Activated CD4-positive, alpha-beta memory T cell treated with anti-CD3 and anti-CD28 coated beads, Interleukin-2, amount 10 ng/mL, durations not matched to agents 7 days and 5 days (primary cell): ENCODE measurements around the gene PNO1. TPM values are rescaled to one million over a fixed set of nuclear protein-coding genes. Genes with fewer than 3 reads are reported as not detected.

Experiments
- CTCF ChIA-PET: fragments of 350-600 bp; sonication (Branson Sonifier 250); formaldehyde crosslinking; loops from one replicate; lab custom pipeline; 2021; ENCODE audit warnings: antibody characterized with exemption, inconsistent platforms; lab: Charles Lee
- POLR2A ChIA-PET: fragments of 350-600 bp; sonication (Branson Sonifier 250); formaldehyde crosslinking; loops from one replicate; lab custom pipeline; 2021; ENCODE audit warnings: antibody characterized with exemption; lab: Charles Lee
- DNase-seq: peaks from one replicate; pipeline ENCODE4 v3.0.0-alpha.2; 2020
- H3K27ac Mint-ChIP-seq: one replicate; pipeline ENCODE4 v1.8.0; 2021; ENCODE audit warnings: mild to moderate bottlenecking, mixed read lengths
- H3K27me3 Mint-ChIP-seq: one replicate; pipeline ENCODE4 v1.8.0; 2021; ENCODE audit warnings: mixed read lengths
- H3K36me3 Mint-ChIP-seq: one replicate; pipeline ENCODE4 v1.8.0; 2021; ENCODE audit warnings: low read depth, mixed read lengths
- H3K4me1 Mint-ChIP-seq: one replicate; pipeline ENCODE4 v1.8.0; 2021; ENCODE audit warnings: mixed read lengths
- H3K4me3 Mint-ChIP-seq: one replicate; pipeline ENCODE4 v1.8.0; 2021; ENCODE audit warnings: mild to moderate bottlenecking, mixed read lengths
- H3K9me3 Mint-ChIP-seq: one replicate; pipeline ENCODE4 v1.8.0; 2021; ENCODE audit warnings: mixed read lengths
- total RNA-seq, 2 experiments: library from RNA; stranded (reverse); gene quantifications; one replicate each; pipeline ENCODE4 v1.2.3, GENCODE V29; 2021

Gene PNO1
- total RNA-seq, 2 experiments from 2014 or later: 8.0 to 8.5 TPM

DNA sequence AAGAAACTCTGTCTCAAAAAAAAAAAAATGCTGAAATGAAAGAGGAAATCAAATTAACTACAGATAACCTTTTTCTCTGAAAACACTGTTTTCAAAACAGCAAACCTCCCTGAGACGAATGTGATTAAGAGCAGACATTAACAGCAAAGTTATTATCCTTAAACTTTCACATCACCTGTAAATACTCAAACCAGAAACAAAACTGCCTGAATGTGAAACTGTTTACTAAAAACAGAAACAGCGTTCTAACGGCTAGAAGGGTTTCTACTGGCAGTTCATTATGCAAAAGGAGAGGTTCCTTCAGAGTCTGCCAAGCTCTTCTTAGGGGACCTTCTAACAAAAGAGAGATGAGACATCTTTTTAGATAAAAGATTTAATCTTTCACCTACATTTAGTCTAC, 45.9 kb downstream of the PNO1 start:
- DNase-seq: no peak

GRCh38 chr2:68206793-68207192, 49.1 kb downstream of the PNO1 start:
- Mint-ChIP-seq H3K27ac (no peak overlapping the region), H3K4me1 (peaks cover 52% of the 10 kb centered on the region), H3K9me3 (no peaks in the 10 kb centered on the region), H3K36me3 (peaks cover 23% of the 10 kb centered on the region), H3K4me3 (no peak overlapping the region), H3K27me3 (no peaks in the 10 kb centered on the region)
- ChIA-PET CTCF (interaction anchor here (0.7 to 2.3 kb wide), 6 partner anchors 11 to 99 kb away, joined by 3 to 8 read pairs (median 3); no protein-coding TSS in a partner anchor), POLR2A (interaction anchor here (1.8 kb wide), 1 partner anchor 47 kb away, joined by 13 read pairs; the partner anchor contains the start of gene PPP3R1)
- no peak for DNase-seq

More for the DNA sequence above, 45.9 kb downstream of the PNO1 start:
- peaks cover 70% of the 10 kb centered on the region for H3K4me1 Mint-ChIP-seq
- H3K4me3 Mint-ChIP-seq: peak overlapping the region; percentile 66
- ChIA-PET POLR2A (interaction anchor here (0.6 to 2.1 kb wide), 4 partner anchors 14 to 116 kb away, joined by 3 to 9 read pairs (median 3); partner anchors contain the start of genes CNRIP1 and PPP3R1), CTCF (interaction anchor here (0.8 to 1.9 kb wide), 4 partner anchors 8 to 46 kb away, joined by 3 to 8 read pairs (median 4); no protein-coding TSS in a partner anchor)
- H3K27ac Mint-ChIP-seq: peak overlapping the region; percentile 86
- H3K9me3 Mint-ChIP-seq: no peaks in the 10 kb centered on the region
- peaks cover 17% of the 10 kb centered on the region for H3K36me3 Mint-ChIP-seq
- H3K27me3 Mint-ChIP-seq: no peaks in the 10 kb centered on the region

GRCh38 chr2:68214381-68214780, 56.7 kb downstream of the PNO1 start:
- Mint-ChIP-seq H3K4me1 (peaks cover 25% of the 10 kb centered on the region), H3K27me3 (no peaks in the 10 kb centered on the region), H3K4me3 (no peak overlapping the region), H3K9me3 (no peaks in the 10 kb centered on the region), H3K36me3 (peaks cover 47% of the 10 kb centered on the region), H3K27ac (no peak overlapping the region)
- no peak for DNase-seq
- CTCF ChIA-PET: no interaction called here
- POLR2A ChIA-PET: no interaction called here

DNA sequence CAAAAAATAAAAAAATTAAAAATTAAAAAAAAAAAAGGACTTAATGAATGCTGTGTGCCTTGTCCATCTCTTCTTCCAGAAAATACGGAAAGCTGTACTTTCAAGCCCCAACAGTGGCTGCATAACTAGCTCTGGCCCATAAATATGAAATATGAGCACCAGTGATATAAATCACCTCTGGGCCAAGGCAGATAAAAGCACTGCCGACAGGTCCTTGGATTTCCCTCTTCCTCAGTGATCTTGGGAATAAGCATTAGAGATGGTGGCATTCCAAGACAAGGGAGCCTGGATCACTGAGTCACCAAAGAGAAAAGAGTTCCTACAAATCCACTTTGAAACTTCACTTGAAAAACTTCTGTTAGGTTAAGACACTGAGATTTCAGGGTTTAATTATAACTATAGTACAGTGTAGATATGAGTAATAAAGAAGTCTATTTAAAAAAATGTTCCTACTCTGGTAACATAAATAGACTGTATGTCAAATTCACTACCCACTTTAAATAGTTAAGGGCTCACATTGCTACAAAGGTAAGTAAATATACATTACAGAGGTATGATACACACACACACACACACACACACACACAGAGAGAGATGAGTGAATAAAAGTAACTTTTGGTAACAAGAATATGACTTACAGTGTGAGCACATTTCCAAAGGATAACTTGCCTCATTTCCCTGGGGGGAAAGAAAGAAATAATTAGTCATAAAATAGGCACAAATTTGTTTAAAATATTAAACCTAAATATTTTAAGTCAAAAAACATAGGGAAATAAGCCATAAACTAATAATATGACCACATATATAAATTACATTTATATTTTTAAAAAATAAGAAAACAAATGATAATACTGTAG, 59.0 kb downstream of the PNO1 start:
- H3K4me3 Mint-ChIP-seq: no peak overlapping the region
- ChIA-PET CTCF (interaction anchor here (1.0 to 1.4 kb wide), 4 partner anchors 7 to 76 kb away, joined by 3 to 6 read pairs (median 4); no protein-coding TSS in a partner anchor), POLR2A (interaction anchor here (1.0 to 1.4 kb wide), 2 partner anchors 9 to 13 kb away, joined by 3 to 4 read pairs; no protein-coding TSS in a partner anchor)
- H3K9me3 Mint-ChIP-seq: no peaks in the 10 kb centered on the region
- peaks cover 56% of the 10 kb centered on the region for H3K36me3 Mint-ChIP-seq
- no peaks in the 10 kb centered on the region for H3K27me3 Mint-ChIP-seq
- H3K4me1 Mint-ChIP-seq: peaks cover 31% of the 10 kb centered on the region
- no peak overlapping the region for H3K27ac Mint-ChIP-seq
- no peak for DNase-seq

- POLR2A ChIA-PET: interaction anchor here (1.0 to 1.4 kb wide), 2 partner anchors 10 to 14 kb away, joined by 3 to 4 read pairs; no protein-coding TSS in a partner anchor
- Mint-ChIP-seq H3K9me3 (no peaks in the 10 kb centered on the region), H3K4me1 (peaks cover 36% of the 10 kb centered on the region), H3K27ac (no peak overlapping the region), H3K36me3 (peaks cover 55% of the 10 kb centered on the region), H3K27me3 (no peaks in the 10 kb centered on the region), H3K4me3 (no peak overlapping the region)
- CTCF ChIA-PET: interaction anchor here (1.0 to 1.4 kb wide), 2 partner anchors 11 to 21 kb away, joined by 3 to 4 read pairs; no protein-coding TSS in a partner anchor
- no peak for DNase-seq
Measured at GRCh38 chr2:68217729-68218128, 60.0 kb downstream of the PNO1 start.

DNA sequence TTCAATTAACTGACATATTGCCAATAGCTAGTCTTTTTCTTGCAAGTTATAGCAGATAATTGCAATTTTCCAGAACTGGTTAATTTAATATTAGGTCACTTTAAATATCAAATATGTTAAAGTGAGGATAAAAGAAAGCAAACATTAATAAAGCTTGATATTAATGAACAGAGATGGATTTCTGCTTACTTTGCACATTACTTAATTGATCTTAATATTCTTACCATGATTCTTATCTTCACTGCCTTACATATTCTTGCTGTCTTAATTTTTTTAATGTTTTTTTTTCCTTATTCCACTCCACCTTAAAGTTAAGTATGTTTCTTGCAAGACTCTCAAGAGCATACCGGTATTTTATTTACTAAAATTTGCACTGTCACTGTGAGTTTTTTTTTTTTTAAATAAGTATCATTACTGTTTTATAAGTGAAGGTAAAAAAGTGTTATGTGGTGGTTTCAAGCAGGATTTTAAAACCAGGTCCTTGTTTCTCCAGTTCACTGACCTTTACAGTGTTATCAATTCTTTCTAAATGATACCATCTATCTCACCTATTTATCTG, 60.7 kb downstream of the PNO1 start:
- Mint-ChIP-seq H3K4me3 (no peak overlapping the region), H3K36me3 (peaks cover 48% of the 10 kb centered on the region), H3K9me3 (no peaks in the 10 kb centered on the region), H3K27me3 (no peaks in the 10 kb centered on the region), H3K4me1 (peaks cover 37% of the 10 kb centered on the region), H3K27ac (no peak overlapping the region)
- ChIA-PET POLR2A (interaction anchor here (1.4 kb wide), 1 partner anchor 15 kb away, joined by 3 read pairs; no protein-coding TSS in a partner anchor), CTCF (interaction anchor here (1.4 kb wide), 1 partner anchor 11 kb away, joined by 3 read pairs; no protein-coding TSS in a partner anchor)
- no peak for DNase-seq

- Mint-ChIP-seq H3K4me1 (peaks cover 48% of the 10 kb centered on the region), H3K27me3 (no peaks in the 10 kb centered on the region), H3K4me3 (no peak overlapping the region), H3K36me3 (peaks cover 24% of the 10 kb centered on the region), H3K9me3 (no peaks in the 10 kb centered on the region), H3K27ac (no peak overlapping the region)
- DNase-seq: no peak
- POLR2A ChIA-PET: interaction anchor here (1.4 kb wide), 1 partner anchor 31 kb away, joined by 4 read pairs; the partner anchor contains the start of gene PPP3R1
- CTCF ChIA-PET: no interaction called here
Measured at GRCh38 chr2:68222287-68222686, 64.6 kb downstream of the PNO1 start.

DNA sequence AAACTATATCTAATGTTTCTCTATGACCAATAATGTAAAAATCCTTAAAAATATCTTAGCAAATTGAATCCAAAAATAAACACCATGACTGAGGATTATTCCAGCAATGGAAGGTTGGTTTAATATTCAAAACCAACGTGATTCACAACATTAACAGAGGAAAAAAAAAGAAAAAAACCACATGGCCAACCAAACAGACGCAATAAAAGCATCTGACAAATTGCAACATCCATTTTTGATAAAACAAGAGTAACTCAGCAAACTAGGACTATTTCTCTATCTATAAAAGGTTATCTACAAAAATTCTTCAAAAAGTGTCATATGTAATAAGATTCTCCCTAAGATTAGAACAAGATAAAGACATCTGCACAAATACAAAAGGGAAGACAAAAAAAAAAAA, 65.7 kb downstream of the PNO1 start:
- ChIA-PET CTCF (interaction anchor here (0.6 to 2.8 kb wide), 4 partner anchors 7 to 371 kb away, joined by 3 to 17 read pairs (median 3); no protein-coding TSS in a partner anchor), POLR2A (no interaction called here)
- Mint-ChIP-seq H3K4me1 (peaks cover 43% of the 10 kb centered on the region), H3K4me3 (no peak overlapping the region), H3K9me3 (no peaks in the 10 kb centered on the region), H3K27me3 (no peaks in the 10 kb centered on the region), H3K27ac (no peak overlapping the region), H3K36me3 (peaks cover 24% of the 10 kb centered on the region)
- no peak for DNase-seq

DNA sequence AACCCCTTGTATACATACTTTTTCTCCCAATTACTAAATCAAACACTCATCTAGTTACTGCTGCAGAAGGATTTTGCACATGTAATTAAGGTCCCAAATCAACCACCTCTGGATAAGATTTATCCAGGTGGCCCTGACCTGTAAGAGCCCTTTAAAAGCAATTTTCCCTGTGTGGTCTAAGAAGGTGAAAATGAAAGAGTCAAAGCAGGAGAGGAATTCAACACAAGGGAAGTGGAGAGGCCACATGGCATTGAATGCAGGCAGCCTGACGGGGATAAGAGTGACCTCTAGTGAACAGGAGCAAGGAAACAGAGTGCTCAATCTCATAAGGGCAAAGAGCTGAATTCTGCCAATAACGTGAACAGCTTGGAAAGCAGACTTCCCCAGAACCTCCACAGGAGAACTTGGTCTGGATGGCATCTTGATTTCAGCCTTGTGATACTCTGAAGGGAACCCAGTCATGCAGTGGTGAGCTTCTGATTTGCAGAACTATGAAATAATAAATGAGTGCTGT, 67.5 kb downstream of the PNO1 start:
- peaks cover 36% of the 10 kb centered on the region for H3K4me1 Mint-ChIP-seq
- ChIA-PET CTCF (interaction anchor here (0.6 to 2.8 kb wide), 3 partner anchors 18 to 30 kb away, joined by 3 to 17 read pairs (median 3); no protein-coding TSS in a partner anchor), POLR2A (no interaction called here)
- H3K27me3 Mint-ChIP-seq: no peaks in the 10 kb centered on the region
- peaks cover 21% of the 10 kb centered on the region for H3K36me3 Mint-ChIP-seq
- H3K4me3 Mint-ChIP-seq: no peak overlapping the region
- DNase-seq: no peak
- H3K27ac Mint-ChIP-seq: no peak overlapping the region
- H3K9me3 Mint-ChIP-seq: no peaks in the 10 kb centered on the region

Other genes with a start within 250 kb of the PNO1 start
- gene C1D, start 94.9 kb upstream of the PNO1 start, total RNA-seq: 10 to 100 TPM; 18.0 to 18.4 TPM
- 10 to 100 TPM; 80.0 to 92.9 TPM for gene PPP3R1, start 94.6 kb downstream of the PNO1 start, total RNA-seq
- not detected for gene CNRIP1, start 162.1 kb downstream of the PNO1 start, total RNA-seq
- gene PLEK, start 207.4 kb downstream of the PNO1 start, total RNA-seq: 10 to 100 TPM in 1 of 2 experiments, 1 to 10 TPM in 1; 9.5 to 10.9 TPM